ENCODE data around the gene ITGA2. TPM values are rescaled to one million over a fixed set of nuclear protein-coding genes. Genes with fewer than 3 reads are reported as not detected.

ITGA2 gene
- polyA plus RNA-seq, 1 donor from 2014 or later = not detected

DNA sequence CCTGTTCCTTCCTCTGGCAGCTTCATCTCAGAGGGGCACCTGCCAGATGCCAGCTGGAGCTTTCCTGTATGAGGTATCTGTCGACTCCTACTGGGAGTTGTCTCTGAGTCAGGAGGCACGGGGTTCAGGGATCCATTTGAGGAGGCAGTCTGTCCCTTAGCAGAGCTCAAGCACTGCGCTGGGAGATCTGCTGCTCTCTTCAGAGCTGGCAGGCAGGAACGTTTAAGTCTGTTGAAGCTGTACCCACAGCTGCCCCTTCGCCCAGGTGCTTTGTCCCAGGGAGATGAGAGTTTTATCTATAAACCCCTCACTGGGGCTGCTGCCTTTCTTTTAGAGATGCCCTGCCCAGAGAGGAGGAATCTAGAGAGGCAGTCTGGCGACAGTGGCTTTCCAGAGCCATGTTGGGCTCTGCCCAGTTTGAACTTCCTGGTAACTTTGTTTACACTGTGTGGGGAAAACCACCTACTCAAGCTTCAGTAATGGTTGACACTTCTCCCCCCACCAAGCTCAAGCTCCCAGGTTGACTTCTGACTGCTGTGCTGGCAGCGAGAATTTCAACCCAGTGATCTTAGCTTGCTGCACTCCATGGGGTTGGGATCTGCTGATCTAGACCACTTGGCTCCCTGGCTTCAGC, 11.8 kb upstream of the ITGA2 start:
- peaks cover 0 to 2% (median 0%) of the 10 kb centered on the region in 3 donors for H3K9me3 Mint-ChIP-seq
- H3K4me1 Mint-ChIP-seq = no peaks in the 10 kb centered on the region
- peaks cover 9% of the 10 kb centered on the region for H3K27me3 Mint-ChIP-seq
- peak overlapping the region in 1 of 4 donors; percentile 30 for H3K4me3 Mint-ChIP-seq
- H3K36me3 Mint-ChIP-seq = no peaks in the 10 kb centered on the region
- H3K27ac Mint-ChIP-seq = no peak overlapping the region

DNA sequence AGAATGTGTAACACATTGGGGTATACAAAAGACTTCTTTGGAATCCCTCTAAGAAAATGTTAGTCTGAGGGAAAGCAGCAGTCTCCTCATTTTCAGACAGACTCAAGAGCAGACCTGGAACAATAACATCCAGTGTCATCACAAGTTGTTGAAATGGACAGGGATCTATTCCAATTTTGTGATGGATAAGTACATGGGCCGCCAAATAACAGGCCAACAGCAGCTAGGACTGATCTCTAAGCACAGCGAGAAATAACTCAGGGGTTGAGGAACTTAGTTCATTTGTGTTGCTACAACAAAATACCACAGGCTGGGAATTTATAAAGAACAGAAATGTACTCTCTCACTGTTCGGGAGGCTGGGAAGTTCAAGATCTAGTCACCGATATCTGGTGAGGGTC, 7.6 kb upstream of the ITGA2 start:
- Mint-ChIP-seq H3K27ac (no peak overlapping the region), H3K4me1 (no peaks in the 10 kb centered on the region), H3K36me3 (peaks cover 3% of the 10 kb centered on the region), H3K27me3 (peaks cover 23% of the 10 kb centered on the region), H3K4me3 (no peak overlapping the region), H3K9me3 (peaks cover 0 to 2% (median 0%) of the 10 kb centered on the region in 3 donors)

DNA sequence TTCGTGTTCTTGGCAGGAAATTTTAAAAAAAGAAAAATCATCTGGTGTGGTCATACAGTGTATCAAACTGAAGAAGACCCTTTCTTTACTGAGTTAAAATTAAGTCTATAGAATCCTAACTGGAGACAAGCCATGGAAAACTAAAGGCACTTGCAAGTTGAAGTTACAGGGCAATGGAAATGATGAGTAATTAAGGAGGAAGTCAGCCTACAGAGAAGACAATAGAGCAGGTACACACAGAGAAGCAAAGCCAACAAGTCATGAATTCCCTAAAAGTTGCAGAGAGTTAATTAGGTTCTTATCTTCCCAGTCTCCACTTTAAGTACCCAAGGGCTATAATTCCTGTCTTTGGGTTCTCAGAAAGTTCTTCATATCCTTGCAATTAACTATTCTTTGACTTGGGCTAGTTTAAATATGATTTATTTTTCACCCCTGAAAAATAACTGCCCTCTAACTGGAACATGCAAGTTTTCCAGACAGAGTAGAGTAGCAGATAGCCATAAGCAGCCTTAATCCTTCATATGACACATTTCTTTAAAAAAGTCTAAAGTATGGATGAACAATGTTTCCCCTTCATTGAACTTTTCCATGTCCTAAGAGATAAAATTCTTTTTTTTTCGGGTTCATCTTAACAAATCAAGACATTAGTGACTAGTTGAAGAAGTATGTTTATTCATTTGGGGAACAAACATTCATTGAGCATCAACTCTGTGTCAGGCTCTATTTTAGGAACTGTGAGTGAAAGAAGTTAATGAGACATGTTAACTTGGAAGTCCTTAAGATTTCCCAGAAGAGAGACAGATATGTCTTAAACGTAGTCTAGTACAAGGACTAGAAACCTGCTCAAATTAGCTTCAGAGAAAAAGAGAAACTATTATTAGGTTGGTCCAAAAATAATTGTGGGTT, 5.2 kb upstream of the ITGA2 start:
- H3K4me1 Mint-ChIP-seq = peaks cover 3 to 4% (median 3%) of the 10 kb centered on the region in 3 donors
- no peak overlapping the region for H3K27ac Mint-ChIP-seq
- peaks cover 38% of the 10 kb centered on the region for H3K27me3 Mint-ChIP-seq
- H3K36me3 Mint-ChIP-seq = peaks cover 3% of the 10 kb centered on the region
- no peaks in the 10 kb centered on the region for H3K9me3 Mint-ChIP-seq
- no peak overlapping the region for H3K4me3 Mint-ChIP-seq

GRCh38 chr5:52985306-52985705, 3.8 kb upstream of the ITGA2 start:
- Mint-ChIP-seq H3K27me3 (peaks cover 43% of the 10 kb centered on the region), H3K27ac (no peak overlapping the region), H3K4me1 (peaks cover 3 to 5% (median 4%) of the 10 kb centered on the region in 3 donors), H3K36me3 (peaks cover 3% of the 10 kb centered on the region), H3K9me3 (no peaks in the 10 kb centered on the region), H3K4me3 (no peak overlapping the region)

DNA sequence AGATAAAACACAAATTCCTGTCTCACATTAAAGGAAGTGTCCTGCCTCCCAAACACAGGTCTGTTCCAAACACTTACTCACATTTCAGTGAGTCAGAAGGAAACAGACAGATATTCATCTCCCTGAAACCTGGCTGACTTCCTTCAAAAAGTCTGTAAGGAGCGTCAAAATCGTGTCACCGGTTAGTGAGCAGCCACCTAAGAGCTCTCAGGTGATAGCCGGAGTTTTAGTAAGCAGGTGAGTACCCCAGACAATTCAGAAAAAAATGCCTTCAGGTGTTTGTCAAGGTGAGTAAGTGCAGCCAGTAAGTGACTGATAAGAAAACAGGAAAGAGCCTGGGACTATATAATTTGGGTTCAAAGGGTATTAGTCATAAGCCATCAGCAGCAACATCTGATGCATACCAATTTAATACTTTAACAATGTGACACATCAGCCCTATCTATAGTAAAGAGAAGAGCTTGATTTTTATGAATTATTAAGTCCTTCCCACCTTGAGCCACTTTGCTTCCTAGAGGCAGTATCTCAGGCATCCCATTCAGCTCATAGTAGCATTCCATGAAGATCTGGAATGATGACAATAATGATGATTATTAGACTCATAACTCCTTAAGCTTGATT, 1.3 kb upstream of the ITGA2 start:
- peaks cover 46% of the 10 kb centered on the region for H3K27me3 Mint-ChIP-seq
- peak overlapping the region in 1 of 4 donors; percentile 3 for H3K4me3 Mint-ChIP-seq
- H3K27ac Mint-ChIP-seq = no peak overlapping the region
- peaks cover 3 to 8% (median 4%) of the 10 kb centered on the region in 3 donors for H3K4me1 Mint-ChIP-seq
- no peaks in the 10 kb centered on the region for H3K9me3 Mint-ChIP-seq
- peaks cover 2% of the 10 kb centered on the region for H3K36me3 Mint-ChIP-seq

GRCh38 chr5:52988335-52989024, 672 bp upstream of the ITGA2 start:
- H3K27ac Mint-ChIP-seq = no peak overlapping the region
- peak overlapping the region; percentile 11 to 80 (median 50) for H3K4me3 Mint-ChIP-seq
- H3K36me3 Mint-ChIP-seq = no peaks in the 10 kb centered on the region
- no peaks in the 10 kb centered on the region for H3K9me3 Mint-ChIP-seq
- H3K4me1 Mint-ChIP-seq = peaks cover 3 to 8% (median 4%) of the 10 kb centered on the region in 3 donors
- peaks cover 43% of the 10 kb centered on the region for H3K27me3 Mint-ChIP-seq

GRCh38 chr5:52989781-52990527, 802 bp downstream of the ITGA2 start:
- no peaks in the 10 kb centered on the region for H3K36me3 Mint-ChIP-seq
- H3K27ac Mint-ChIP-seq = no peak overlapping the region
- H3K4me3 Mint-ChIP-seq = peak overlapping the region; percentile 25 to 77 (median 69)
- peaks cover 3 to 8% (median 4%) of the 10 kb centered on the region in 3 donors for H3K4me1 Mint-ChIP-seq
- H3K9me3 Mint-ChIP-seq = no peaks in the 10 kb centered on the region
- H3K27me3 Mint-ChIP-seq = peaks cover 42% of the 10 kb centered on the region

DNA sequence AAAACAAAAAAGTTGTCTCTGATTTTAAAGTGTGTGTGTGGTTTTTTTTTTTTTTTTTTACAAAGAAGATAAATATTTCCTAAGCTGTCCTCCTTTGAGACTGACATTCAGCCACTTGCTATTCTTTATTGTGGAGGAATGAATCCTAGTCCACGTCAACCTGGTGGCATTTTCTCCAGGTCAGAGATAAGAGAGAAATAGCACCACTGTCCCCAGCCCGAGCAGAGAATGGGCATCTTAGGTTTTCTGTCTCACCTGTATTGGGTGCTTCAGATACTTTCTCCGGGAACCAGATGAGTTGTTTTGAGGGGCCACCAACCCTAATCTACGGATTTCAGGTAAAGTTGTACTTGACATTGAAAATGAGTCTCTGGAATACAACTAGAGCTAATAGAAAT, 1.4 kb downstream of the ITGA2 start:
- Mint-ChIP-seq H3K4me3 (peak overlapping the region in 1 of 4 donors; percentile 6), H3K27me3 (peaks cover 42% of the 10 kb centered on the region), H3K36me3 (no peaks in the 10 kb centered on the region), H3K27ac (no peak overlapping the region), H3K9me3 (no peaks in the 10 kb centered on the region), H3K4me1 (peaks cover 3 to 8% (median 4%) of the 10 kb centered on the region in 3 donors)

DNA sequence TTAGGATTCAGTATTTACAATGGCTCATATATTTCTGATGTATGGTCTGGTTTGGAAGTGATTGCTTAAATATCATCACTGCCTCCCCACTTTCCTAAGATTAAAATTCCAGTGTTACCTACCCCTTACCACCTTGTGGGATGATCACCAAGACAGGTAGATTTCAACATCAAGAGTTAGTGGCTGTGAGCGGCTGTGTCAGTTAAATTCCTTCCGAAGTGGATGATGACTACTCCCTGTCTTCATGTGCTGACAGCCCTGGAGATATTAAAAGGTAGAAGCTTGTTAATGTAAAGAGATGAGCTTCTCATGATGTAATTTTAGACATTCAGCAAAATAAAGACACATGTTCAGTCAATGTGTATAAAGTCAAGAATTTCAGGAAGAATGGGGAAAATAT, 4.2 kb downstream of the ITGA2 start:
- Mint-ChIP-seq H3K36me3 (no peaks in the 10 kb centered on the region), H3K27me3 (peaks cover 24% of the 10 kb centered on the region), H3K4me1 (peaks cover 2 to 8% (median 3%) of the 10 kb centered on the region in 3 donors), H3K4me3 (no peak overlapping the region), H3K27ac (no peak overlapping the region), H3K9me3 (no peaks in the 10 kb centered on the region)

GRCh38 chr5:52994266-52994665, 5.1 kb downstream of the ITGA2 start:
- no peak overlapping the region for H3K4me3 Mint-ChIP-seq
- no peaks in the 10 kb centered on the region for H3K9me3 Mint-ChIP-seq
- H3K27ac Mint-ChIP-seq = no peak overlapping the region
- H3K36me3 Mint-ChIP-seq = no peaks in the 10 kb centered on the region
- peaks cover 20% of the 10 kb centered on the region for H3K27me3 Mint-ChIP-seq
- H3K4me1 Mint-ChIP-seq = peaks cover 0 to 7% (median 0%) of the 10 kb centered on the region in 3 donors

- H3K4me1 Mint-ChIP-seq = peaks cover 0 to 7% (median 0%) of the 10 kb centered on the region in 3 donors
- no peak overlapping the region for H3K27ac Mint-ChIP-seq
- no peaks in the 10 kb centered on the region for H3K36me3 Mint-ChIP-seq
Observed at GRCh38 chr5:52995095-52995494, 5.9 kb downstream of the ITGA2 start.

GRCh38 chr5:52995914-52996313, 6.8 kb downstream of the ITGA2 start:
- peaks cover 7% of the 10 kb centered on the region for H3K27me3 Mint-ChIP-seq
- H3K4me3 Mint-ChIP-seq = no peak overlapping the region
- H3K9me3 Mint-ChIP-seq = no peaks in the 10 kb centered on the region
- no peak overlapping the region for H3K27ac Mint-ChIP-seq
- H3K36me3 Mint-ChIP-seq = no peaks in the 10 kb centered on the region
- H3K4me1 Mint-ChIP-seq = peaks cover 0 to 4% (median 0%) of the 10 kb centered on the region in 3 donors

More at GRCh38 chr5:52995095-52995494, 5.9 kb downstream of the ITGA2 start:
- no peak overlapping the region for H3K4me3 Mint-ChIP-seq
- H3K9me3 Mint-ChIP-seq = no peaks in the 10 kb centered on the region
- peaks cover 13% of the 10 kb centered on the region for H3K27me3 Mint-ChIP-seq

- H3K27me3 Mint-ChIP-seq = peaks cover 12% of the 10 kb centered on the region
- no peaks in the 10 kb centered on the region for H3K9me3 Mint-ChIP-seq
- no peaks in the 10 kb centered on the region for H3K36me3 Mint-ChIP-seq
- peaks cover 0 to 4% (median 0%) of the 10 kb centered on the region in 3 donors for H3K4me1 Mint-ChIP-seq
- no peak overlapping the region for H3K4me3 Mint-ChIP-seq
- no peak overlapping the region for H3K27ac Mint-ChIP-seq
Observed at GRCh38 chr5:52996979-52997378, 7.8 kb downstream of the ITGA2 start.

DNA sequence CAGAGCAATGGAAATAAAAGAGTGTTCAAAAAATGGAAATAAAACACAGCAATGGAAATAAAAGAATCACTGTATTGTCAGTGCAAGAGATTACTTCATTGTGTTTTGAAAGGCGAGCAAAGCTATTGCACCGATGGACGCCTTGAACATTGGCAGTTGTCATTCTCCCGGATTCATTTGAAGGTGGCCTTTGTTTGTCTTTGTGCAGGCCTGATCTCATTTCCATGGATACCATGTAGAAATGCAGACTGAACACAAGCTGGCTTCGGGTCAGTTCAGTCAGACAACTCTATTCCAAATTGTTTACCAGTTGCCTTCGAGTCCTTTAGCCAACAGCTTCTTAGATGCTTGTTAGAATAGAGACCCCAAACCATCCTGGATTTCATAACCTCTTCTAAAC, 8.3 kb downstream of the ITGA2 start:
- no peaks in the 10 kb centered on the region for H3K36me3 Mint-ChIP-seq
- peaks cover 0 to 4% (median 0%) of the 10 kb centered on the region in 3 donors for H3K4me1 Mint-ChIP-seq
- no peak overlapping the region for H3K27ac Mint-ChIP-seq
- H3K4me3 Mint-ChIP-seq = no peak overlapping the region
- no peaks in the 10 kb centered on the region for H3K9me3 Mint-ChIP-seq
- H3K27me3 Mint-ChIP-seq = peaks cover 10% of the 10 kb centered on the region

All from IgD-negative memory B cell (primary cell).